ENCODE results near the gene RAG2.

RAG2 gene

DNA sequence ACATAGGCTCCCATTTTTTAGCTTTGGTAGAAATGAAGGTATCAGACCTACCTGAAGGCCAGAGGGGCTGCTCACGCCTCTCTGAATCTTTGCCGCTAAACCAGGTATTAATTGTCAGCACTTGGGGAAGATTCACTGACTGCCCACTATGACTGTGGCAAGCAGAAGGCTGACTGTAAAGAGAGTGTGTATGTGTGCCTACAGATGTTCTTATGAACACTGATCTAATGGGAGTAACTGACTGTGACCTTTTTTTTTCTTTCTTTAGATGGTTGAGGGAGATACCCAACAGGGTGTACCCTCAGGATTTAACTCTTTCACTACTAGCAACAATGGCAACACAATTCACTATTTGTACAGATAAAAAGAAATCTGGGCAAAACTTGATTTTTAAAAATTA, at the start of gene RAG2:
TSS of gene RAG2 (minus strand) at position 186 of the 400 bp plus-strand sequence. CDS start 4,068 bp downstream, outside the sequence.
- no peak for DNase-seq

GRCh38 chr11:36638556-36638955, 40.5 kb upstream of the RAG2 start:
- DNase-seq, result no peak

- DNase-seq, result no peak
These were observed 37.2 kb upstream of the RAG2 start for GRCh38 chr11:36635066-36635862.

DNA sequence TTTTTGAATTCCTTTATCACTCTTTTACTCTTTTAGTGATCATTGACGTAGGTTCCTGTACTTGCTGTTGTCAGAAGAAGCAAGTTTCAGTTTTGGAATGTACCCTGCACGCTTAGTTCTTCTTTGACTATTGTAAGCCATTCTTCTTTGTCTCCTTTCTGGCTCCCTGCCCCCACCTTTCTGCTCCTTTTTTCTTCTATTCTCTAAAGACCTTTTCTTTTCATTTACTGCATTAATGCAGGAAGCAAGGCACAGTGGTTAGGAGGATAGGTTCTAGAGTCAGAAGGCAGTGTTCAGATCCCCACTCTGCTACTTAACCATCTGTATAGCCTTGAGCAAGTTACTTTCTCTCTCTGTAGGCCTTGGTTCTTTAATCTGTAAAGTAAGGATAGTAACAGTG, 33.7 kb upstream of the RAG2 start:
- no peak for DNase-seq

DNA sequence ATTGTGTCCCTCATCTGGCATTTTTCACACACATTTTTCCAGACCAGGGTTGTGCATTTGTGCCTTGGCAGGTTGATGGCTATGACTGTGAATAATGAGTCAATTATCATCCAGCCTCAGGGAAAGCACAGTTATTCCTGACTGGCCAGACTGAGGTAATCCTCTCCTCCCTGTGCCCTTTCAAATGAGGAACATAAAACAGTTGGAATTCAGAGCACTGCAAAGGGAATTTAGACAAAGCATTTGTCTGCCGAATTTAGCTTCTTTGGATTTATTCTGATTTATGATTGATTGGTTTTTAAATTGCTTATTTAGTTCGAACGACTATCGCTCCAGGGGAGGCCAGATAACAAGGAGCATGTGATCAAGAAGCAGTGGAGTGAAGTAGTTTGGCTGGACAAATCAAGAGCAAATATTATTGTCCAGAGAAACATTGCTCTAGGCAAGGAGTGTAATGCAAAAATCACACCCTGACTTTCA, 30.8 kb upstream of the RAG2 start:
- DNase-seq, result no peak

DNA sequence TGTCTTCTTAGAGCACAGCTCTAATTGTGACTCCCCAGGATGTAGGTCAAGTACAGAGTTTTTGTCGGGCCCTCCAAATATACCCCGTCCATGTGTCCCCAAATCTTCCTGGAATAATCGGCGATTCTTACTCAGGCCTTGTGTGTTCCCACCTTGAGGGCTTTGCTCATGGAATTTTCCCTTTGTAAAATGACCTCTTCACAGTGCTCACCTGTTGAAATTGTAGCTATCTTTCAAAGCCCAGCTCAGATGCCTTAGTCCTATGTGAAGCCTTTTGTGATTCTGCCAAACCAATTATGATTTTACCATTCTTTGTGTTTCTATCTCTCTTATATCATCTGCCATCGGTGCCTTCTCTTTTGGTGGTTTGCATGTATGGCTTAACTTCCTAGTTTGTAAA, 30.1 kb upstream of the RAG2 start:
- no peak for DNase-seq

GRCh38 chr11:36627471-36627870, 29.4 kb upstream of the RAG2 start:
- no peak for DNase-seq

GRCh38 chr11:36627006-36627405, 29.0 kb upstream of the RAG2 start:
- no peak for DNase-seq

- no peak for DNase-seq
These were observed 25.5 kb upstream of the RAG2 start for GRCh38 chr11:36623494-36623893.

DNA sequence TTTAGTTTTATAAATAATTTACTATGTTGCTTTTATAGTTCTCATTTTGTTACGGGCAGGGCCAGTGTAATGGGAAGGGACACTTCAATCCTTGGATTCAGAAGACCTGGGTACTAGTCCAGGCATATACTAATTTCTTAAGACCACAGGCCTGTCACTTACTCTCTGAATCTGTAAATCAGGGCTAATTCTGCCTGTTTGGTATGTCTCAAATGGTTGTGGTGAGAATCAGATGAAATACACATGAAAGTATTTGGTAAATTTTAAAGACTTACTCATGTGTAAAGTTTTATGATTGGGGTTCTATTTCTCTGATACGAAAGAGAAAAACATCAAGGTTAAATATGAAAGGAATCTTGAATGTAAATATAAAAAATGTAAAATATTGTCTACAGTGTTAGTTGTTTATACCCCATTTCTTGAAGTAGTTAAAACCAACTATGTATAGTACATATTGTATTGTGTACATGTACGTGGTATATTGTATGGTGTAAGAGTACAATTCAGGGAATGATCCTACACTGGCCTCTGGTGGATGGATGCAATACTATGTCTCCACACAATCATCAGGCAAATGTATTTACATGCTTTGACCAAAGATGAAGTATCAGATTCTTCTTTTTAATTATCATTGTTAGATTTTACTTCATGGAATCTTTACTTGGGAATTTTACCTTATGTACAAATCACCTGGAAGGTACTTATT, 24.5 kb upstream of the RAG2 start:
- DNase-seq, result no peak

DNA sequence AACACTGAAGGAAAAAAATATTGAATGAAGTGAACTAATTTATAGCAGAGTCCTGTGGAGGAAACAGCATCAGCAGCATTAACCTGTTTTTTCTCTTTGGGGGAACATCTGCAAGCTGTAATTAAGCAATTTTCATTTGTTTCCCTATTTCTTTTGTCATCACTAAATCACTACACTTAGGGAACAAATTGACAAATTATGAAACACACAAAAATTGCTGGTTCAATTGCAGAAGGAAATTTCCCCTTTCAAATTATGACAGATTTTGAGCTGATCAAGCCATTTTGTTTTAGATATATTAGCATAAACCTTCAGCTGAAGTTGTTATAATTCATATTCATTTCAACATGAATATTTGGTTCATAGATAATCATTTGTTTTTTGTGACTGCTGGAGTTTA, 22.2 kb upstream of the RAG2 start:
- no peak for DNase-seq

DNA sequence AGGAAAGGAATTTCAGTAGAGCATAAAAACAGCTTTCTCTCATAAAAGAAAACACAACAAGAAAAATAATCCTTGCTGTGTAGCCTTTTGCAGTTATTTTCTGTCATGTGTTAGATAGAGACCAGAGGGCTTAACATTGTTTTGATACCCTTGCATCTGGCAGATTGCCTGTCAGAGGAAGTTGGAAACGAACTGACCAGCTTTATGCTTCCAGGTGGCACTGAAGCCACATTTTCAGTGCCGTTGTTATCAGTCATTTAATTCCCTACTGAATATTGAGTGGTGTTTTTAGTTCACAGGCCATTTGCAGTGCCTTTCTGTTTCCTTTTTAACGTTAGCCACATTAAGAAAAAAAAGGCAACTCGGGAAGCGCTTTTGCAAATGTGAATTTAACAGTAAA, 21.5 kb upstream of the RAG2 start:
- DNase-seq, result no peak

DNA sequence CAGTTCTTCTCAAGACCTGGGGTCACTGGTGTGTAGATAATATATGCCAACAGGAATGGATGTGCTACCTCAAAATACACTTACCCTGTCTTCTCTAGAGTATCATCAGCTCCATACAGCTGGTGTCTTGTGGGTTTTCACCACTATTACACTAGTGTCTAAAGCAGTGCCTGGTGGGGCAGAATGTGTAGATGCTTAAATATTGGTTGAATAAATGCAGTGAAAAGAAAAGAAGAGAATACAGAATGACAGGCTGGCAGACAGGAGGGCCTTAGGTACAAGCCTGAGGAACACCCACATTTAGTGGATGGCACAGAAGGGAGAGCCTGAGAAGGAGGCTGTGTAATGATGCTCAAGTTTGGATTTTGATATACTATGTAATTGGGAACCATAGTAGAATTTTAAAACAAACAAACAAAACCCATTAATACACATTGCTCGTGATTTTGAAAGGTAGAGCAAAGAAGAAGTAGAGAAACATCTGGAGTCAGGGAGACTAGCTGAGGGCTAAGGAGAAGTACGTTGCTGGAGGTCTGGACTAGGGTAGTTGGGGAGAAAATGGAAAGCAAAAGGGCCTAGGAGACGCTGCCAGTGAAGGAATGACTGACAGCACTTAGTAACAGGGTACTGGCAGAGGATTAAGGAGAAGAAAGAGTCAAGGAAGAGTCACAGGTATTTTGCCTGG, 20.5 kb upstream of the RAG2 start:
- DNase-seq, result no peak

GRCh38 chr11:36617543-36618362, 19.7 kb upstream of the RAG2 start:
- DNase-seq, result no peak

GRCh38 chr11:36615826-36616225, 17.8 kb upstream of the RAG2 start:
- no peak for DNase-seq

- DNase-seq, result no peak
These were observed 11.3 kb upstream of the RAG2 start for GRCh38 chr11:36609383-36609782.

DNA sequence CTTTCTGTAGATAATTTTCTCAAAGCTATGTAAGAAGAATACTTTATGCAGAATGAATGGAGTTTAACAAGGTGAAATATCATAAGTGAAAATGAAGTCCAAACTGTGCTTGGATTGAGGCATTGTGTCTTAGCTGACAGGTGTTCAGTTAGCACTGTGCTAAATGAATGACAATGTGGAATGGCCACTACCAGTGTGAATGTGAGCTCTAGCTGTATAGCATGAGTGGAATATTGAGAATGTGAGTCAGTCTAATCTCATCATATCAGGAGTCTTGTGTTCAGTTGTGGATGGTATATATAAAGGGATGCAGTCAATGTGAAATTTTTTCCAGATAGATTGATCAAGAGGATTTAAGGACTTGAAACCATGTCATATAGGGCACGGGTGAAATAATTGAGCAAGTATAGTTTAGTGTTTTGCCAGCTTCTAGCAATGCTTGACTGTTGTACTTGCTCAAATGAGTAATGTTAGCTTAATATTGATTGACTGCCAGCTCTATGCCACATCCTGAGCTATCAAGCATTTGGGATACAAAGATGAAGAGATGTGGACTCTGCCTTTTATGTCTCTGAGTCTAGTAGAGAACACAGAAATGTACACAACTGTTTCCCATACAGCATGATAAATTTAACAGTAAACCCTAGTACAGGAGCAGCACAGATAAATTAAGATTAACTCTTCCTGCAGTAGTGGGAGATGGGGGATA, 10.6 kb upstream of the RAG2 start:
- DNase-seq, result no peak

DNA sequence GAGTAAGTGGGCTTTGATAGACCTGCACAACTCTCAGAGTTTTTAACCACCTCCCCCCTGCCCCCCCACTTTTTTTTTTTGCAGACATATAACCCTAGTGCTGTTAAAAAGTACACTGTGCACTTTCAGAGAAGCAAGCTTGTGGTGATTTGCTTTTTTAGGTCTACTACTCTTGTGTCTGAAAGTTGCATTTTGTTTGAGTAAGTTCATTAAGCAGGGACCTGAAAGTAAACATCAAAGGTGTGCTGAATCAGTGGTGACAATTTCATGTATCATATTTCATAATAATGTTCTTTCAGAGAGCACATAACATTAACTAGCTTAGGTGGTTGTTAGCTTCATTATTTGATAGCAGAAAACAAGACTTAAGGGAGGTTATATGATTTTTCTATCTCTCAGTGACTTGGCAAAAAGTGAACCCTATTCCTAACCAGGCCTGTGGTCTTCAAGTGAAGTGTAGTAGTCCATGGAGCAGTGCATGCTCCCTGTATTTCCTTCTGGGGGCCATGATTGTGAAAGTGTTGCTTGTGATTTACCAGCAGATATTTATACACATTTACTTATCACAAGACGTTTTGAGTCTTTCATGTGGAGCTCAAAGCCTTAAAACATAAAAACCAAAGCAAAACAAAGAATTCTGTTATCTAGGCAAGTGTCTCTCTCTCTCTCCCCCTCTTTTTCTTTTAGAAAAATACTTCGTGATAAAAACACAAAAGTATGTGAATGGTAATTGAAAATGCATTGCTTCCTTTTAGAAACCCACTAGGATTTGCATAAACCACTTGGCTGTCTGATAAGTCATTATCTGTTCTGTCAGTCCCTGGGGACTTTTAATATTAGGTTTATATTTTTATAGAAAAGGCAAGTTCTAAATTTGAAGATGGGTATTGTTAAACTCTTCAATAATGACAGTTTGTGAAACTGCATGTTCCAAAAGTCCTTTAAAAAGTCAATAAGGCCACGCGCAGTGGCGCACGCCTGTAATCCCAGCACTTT, 7.5 kb upstream of the RAG2 start:
- no peak for DNase-seq

- no peak for DNase-seq
These were observed 4.1 kb upstream of the RAG2 start for GRCh38 chr11:36602135-36602534.

DNA sequence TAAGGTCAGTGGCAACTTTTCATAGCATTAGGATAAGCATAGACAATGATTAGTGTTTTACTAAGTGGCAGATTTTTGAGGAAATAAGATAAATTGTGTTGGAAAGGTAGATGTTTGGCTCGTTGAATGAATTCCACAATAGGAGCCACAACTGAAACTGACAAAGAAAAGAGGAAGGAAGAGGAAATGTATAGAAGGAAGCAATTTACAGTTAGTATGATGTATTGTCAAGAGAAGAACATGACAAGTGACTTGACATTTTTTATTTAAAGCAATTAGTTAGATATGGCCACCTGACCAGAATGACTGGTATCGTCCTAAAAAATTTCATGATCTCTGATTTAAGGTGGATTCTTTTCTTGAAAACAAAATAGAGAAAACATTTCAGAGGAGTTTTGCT, 3.1 kb upstream of the RAG2 start:
- DNase-seq, result no peak

DNA sequence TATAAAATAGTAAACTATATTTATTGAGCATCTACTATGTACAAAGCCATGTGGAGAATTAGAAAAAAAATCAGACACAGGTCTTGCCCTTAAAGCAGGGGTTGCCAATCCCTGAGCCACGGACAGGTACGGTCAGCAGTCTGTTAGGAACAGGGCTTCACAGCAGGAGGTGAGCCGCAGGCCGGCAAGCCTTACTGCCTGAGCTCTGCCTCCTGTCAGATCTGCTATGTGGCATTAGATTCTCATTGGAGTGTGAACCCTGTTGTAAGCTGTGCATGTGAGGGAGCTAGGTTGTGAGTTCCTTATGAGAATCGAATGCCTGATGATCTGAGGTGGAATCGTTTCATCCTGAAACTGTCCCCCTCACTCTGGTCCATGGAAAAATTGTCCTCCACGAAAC, 2.1 kb upstream of the RAG2 start:
- no peak for DNase-seq
